Spleen (tissue), 7 donors: Measurements from ENCODE around the gene LRIG3.

ENCODE experiments used
- CTCF ChIP-seq, 11 experiments: fragments of 200-600 bp in 7 of 11; fragments of 450-650 bp in 4 of 11; sonication (generic) in 4 of 11; IDR thresholded peaks in 8 of 11; conservative IDR thresholded peaks in 3 of 11; 1 replicate in 7 of 11; 2 replicates in 4 of 11; pipeline versions ENCODE4 v1.4.0 to v1.8.0; 2016 to 2021; ENCODE audit warnings: antibody characterized with exemption in 11 of 11, inconsistent platforms in 4 of 11, mild to moderate bottlenecking in 1 of 11
- POLR2AphosphoS5 ChIP-seq, 3 donors: sonication (generic); formaldehyde crosslinking; IDR thresholded peaks; one replicate each; pipeline ENCODE4 v1.5.1; 2017; ENCODE audit warnings: antibody characterized with exemption in 3 of 3
- donor health status: DM: no; HTN: no; CAD: no; lungs with moderate emphysema.
- donor health status: DM: no; HTN: no; CAD: no.
- donor health status: DM: no; HTN: no; CAD: no.

GRCh38 chr12:58969237-58969636 is 48.9 kb upstream of the LRIG3 start:
- TF ChIP-seq CTCF (IDR thresholded peaks at IDR 0.05 in 8 of 11, conservative IDR thresholded peaks at IDR 0.05 in 3 of 11) (no peak), POLR2AphosphoS5 (IDR thresholded peaks at IDR 0.05) (no peak)
